K562 (cell line): ENCODE measurements around the gene PPP1CA. TPM values are rescaled to one million over a fixed set of nuclear protein-coding genes. Genes with fewer than 3 reads are reported as not detected.

Source experiments
- CUX1 ChIP-seq: fragments of 200-800 bp; sonication (Bioruptor generic); IDR thresholded peaks from 2 replicates; pipeline ENCODE4 v1.6.1; 2016; ENCODE audit warnings: missing genetic modification characterization, missing compliant biosample characterization
- GTF2A2 ChIP-seq: IDR thresholded peaks from 2 replicates; pipeline ENCODE4 v1.6.1; 2016; ENCODE audit warnings: mild to moderate bottlenecking, missing genetic modification characterization, missing compliant biosample characterization
- MAZ ChIP-seq, 2 experiments: fragments of 450-650 bp in 1 of 2; sonication (generic) in 1 of 2; formaldehyde crosslinking; IDR thresholded peaks in 1 of 2; conservative IDR thresholded peaks in 1 of 2; 2 replicates each; pipeline versions ENCODE4 v1.4.0 to v1.5.0; 2020; ENCODE audit warnings: mild to moderate bottlenecking in 1 of 2, missing genetic modification reagents in 1 of 2
- NFYB ChIP-seq: IDR thresholded peaks from 2 replicates; pipeline ENCODE4 v1.6.1; 2011; ENCODE audit warnings: mild to moderate bottlenecking, moderate library complexity; ENCODE audit not compliant: insufficient read length; ENCODE audit errors: extremely low read depth
- PKNOX1 ChIP-seq: fragments of 450-650 bp; IDR thresholded peaks from 2 replicates; pipeline ENCODE4 v1.6.1; 2016
- RBBP5 ChIP-seq: fragments of 200-600 bp; sonication (generic); IDR thresholded peaks from 2 replicates; pipeline ENCODE4 v1.6.1; 2012; ENCODE audit warnings: borderline replicate concordance, mild to moderate bottlenecking, low read length, control low read depth, inconsistent platforms; ENCODE audit not compliant: insufficient read depth, poor library complexity, severe bottlenecking
- RREB1 ChIP-seq: fragments of 250-450 bp; sonication (Bioruptor Pico); IDR thresholded peaks from 2 replicates; pipeline ENCODE4 v1.4.0; 2020
- SMARCE1 ChIP-seq: fragments of 450-650 bp; IDR thresholded peaks from 2 replicates; pipeline ENCODE4 v1.7.1; 2016; ENCODE audit warnings: mild to moderate bottlenecking
- ZNF449 ChIP-seq: fragments of 250-450 bp; sonication (Bioruptor Pico); IDR thresholded peaks from 2 replicates; pipeline ENCODE4 v1.8.0; 2022; ENCODE audit warnings: moderate library complexity, mild to moderate bottlenecking, inconsistent platforms
- ZNF75A ChIP-seq: fragments of 450-650 bp; formaldehyde crosslinking; IDR thresholded peaks from 2 replicates; pipeline ENCODE4 v1.4.0; 2020; ENCODE audit warnings: mild to moderate bottlenecking
- ZNF778 ChIP-seq: fragments of 450-650 bp; formaldehyde crosslinking; IDR thresholded peaks from 2 replicates; pipeline ENCODE4 v1.4.0; 2020; ENCODE audit warnings: mild to moderate bottlenecking, moderate library complexity
- ZNF79 ChIP-seq: fragments of 250-450 bp; sonication (Bioruptor Pico); IDR thresholded peaks from 2 replicates; pipeline ENCODE4 v1.4.0; 2020; ENCODE audit warnings: low read depth, mild to moderate bottlenecking, moderate library complexity
- polyA plus RNA-seq, 8 experiments: library from polyadenylated mRNA; depleted of rRNA in 4 of 8; stranded (reverse) in 5 of 8; unstranded in 3 of 8; fragments of >200 nt; fragmentation: Nextera tagmentation in 2 of 8; fragmentation: Illumina TruSeq in 1 of 8; extraction: Ambion mirVana in 2 of 8; extraction: Trizol in 1 of 8; gene quantifications; 2 replicates each; pipeline versions ENCODE4 v1.2.1 to v1.2.3, GENCODE V29; 2011 to 2014; ENCODE audit warnings: inconsistent platforms in 1 of 8, missing spikeins in 1 of 8
- total RNA-seq, 7 experiments: library from RNA; depleted of rRNA in 6 of 7; stranded (reverse); fragments of >200 nt in 6 of 7; fragmentation: Illumina TruSeq in 2 of 7; extraction: Trizol in 2 of 7; gene quantifications; 2 replicates each; pipeline versions ENCODE4 v1.2.1 to v1.2.3, GENCODE V29; 2011 to 2021; ENCODE audit warnings: low replicate concordance in 1 of 7

The PPP1CA gene
- total and polyA plus RNA-seq, 9 of the 15 experiments (the other 6 are each of a cell fraction or from before 2014, with no cell fraction given) = 18.2 to 242 (median 188) TPM

GRCh38 chr11:67353317-67354074 lies 48.2 kb downstream of the PPP1CA start, which contains the start of gene POLD4 (continued):
- TF ChIP-seq ZNF449 = no peak
- no peak; the same call in 1 of the 2 replicates for TF ChIP-seq PKNOX1
- peak; percentile 25 for TF ChIP-seq RBBP5
- no peak for TF ChIP-seq GTF2A2 (tag)
- 0 out of 2 replicates have a peak, but pooled peaks have one; percentile 38 for TF ChIP-seq SMARCE1
- no peak for TF ChIP-seq ZNF79
- TF ChIP-seq ZNF75A (CRISPR knock-in tag) = no peak
- TF ChIP-seq RREB1 (CRISPR knock-in tag) = peak; percentile 85
- TF ChIP-seq NFYB = peak; percentile 62
- no peak for TF ChIP-seq ZNF778 (CRISPR knock-in tag)
- no peak for TF ChIP-seq CUX1 (CRISPR knock-in tag)
- peak; percentile 75 to 86 for TF ChIP-seq MAZ (CRISPR knock-in tag; conservative IDR thresholded peaks at IDR 0.05 in 1 of 2, IDR thresholded peaks at IDR 0.05 in 1 of 2)
